HG03045 (cell line): ENCODE data around the gene KIF20A.
"Not testable (repeated sequence)": the region's sequence is repeated elsewhere in the genome, so short reads cannot be mapped to it uniquely, and the experiment has no call there.

Source experiments
- ATAC-seq: cut with Tn5 transposase; IDR thresholded peaks from one replicate; pipeline ENCODE4 v1.9.1; 2021; ENCODE audit warnings: mild to moderate bottlenecking, moderate library complexity; ENCODE audit not compliant: unreplicated experiment

Gene KIF20A

DNA sequence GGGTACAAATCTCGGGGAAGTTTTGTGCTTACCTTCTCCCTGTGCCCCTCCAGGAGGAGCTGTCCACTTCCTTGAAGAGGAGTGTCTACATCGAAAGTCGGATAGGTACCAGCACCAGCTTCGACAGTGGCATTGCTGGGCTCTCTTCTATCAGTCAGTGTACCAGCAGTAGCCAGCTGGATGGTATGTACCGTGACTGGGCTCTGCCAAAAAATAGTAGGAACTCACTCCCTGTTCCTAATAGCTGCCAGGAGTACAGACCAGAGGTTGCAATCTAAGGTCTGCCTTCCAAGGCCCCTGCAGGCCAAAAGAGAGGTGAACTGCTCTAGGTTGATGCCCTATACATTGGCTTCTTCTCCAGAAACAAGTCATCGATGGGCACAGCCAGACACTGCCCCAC is 3.9 kb downstream of the KIF20A start:
- ATAC-seq, result no peak

GRCh38 chr5:138186002-138186447 is 7.1 kb downstream of the KIF20A start:
- ATAC-seq, result no peak

- no peak for ATAC-seq
Measured at GRCh38 chr5:138188626-138189025, 9.7 kb downstream of the KIF20A start.

DNA sequence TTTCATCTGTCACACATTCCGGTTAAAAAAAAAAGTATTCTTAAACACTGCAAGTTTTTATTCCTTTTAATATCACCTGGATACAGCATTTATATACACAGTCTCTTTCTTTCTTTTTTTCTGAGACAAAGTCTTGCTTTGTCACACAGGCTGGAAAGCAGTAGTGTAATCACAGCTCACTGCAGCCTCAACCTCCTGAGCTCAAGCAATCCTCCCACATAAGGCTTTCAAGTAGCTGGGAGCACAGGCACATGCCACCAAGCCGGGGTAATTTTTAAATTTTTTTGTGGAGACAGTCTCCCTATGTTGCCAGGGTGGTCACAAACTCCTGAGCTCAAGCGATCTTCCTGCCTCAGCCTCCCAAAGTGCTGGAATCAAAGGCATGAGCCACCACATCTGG is 13.9 kb downstream of the KIF20A start:
- ATAC-seq, result no peak

- not testable (repeated sequence) for ATAC-seq
Measured at GRCh38 chr5:138193859-138194258, 14.9 kb downstream of the KIF20A start.

GRCh38 chr5:138210985-138211384 is 32.1 kb downstream of the KIF20A start:
- ATAC-seq, result no peak

DNA sequence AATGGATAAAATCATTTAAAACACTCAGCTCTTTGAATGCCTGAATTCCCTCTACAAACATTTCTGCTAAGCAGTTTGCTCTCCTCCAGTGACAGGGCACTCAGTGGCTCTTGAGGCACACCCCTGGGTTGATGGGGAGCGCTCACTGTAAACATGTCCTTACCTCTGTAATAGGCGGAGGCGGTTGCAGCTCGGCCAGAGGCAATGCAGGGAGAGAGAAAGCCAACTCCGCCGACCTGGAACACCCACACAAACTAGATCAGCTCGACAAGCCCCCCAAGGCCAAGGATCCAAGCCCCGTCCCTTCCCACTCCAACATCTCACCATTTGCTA is 33.9 kb downstream of the KIF20A start:
- ATAC-seq, result peak; percentile 26

DNA sequence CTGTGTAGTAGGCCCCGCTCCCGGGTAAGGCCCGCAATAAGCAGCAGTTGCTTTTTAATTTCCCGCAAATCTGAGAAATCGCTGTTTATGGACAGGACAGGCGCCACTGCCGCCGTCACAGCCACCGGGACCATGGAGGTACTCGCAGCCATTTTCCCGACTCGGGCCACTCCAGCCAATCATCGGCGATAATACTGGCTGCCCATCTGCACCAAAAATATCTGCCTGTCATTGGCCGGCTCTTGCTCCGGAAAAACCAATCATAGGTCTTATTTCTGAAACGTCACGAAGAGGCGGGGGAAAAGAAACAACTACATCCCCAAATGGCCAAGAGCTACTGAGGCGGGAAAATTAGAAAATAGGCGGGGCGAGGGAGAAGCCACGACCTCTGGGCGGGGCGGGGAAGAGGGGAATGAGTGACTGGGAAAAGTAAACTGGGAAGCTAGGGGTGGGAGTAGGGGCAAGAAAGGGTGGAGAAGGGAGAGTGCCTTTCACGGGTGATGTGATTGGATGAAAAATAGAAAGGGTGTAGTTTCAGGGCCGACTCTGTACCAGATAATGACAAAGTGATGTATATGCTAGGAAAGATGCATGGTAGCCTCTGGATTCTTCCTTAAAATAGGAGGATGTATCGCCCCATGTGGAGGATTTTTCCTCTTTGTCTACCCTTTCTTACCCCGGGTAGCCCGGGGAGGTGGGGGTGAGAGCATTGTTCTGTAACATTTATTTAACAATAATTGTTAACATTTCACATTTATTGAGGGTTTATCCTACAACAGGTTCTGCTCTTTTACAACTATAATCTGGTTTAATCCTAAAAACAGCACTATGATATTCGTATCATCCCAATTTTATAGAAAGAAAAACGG is 34.5 kb downstream of the KIF20A start, which contains the start of gene CDC23:
TSS of gene CDC23 (minus strand) at position 163 of the 869 bp plus-strand sequence. CDS start at position 152, 11 bp downstream.
- peak; percentile 97 for ATAC-seq

DNA sequence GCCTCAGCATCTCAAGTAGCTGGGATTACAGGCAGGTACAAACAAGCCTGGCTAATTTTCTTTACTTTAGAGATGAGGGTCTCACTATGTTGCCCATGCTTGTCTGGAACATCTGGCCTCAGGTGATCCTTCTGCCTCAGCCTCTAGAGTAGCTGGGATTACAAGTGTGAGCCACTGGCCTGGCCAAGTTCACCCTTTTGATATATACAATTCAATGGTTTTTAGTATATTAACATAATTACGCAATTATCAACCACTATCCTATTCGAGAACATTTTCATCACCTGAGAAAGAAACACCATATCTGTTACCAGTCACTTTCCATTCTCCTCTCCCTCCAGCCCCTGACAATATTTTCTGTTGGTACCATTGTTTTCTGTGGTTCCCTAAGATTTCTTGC is 37.9 kb downstream of the KIF20A start:
- no peak for ATAC-seq

DNA sequence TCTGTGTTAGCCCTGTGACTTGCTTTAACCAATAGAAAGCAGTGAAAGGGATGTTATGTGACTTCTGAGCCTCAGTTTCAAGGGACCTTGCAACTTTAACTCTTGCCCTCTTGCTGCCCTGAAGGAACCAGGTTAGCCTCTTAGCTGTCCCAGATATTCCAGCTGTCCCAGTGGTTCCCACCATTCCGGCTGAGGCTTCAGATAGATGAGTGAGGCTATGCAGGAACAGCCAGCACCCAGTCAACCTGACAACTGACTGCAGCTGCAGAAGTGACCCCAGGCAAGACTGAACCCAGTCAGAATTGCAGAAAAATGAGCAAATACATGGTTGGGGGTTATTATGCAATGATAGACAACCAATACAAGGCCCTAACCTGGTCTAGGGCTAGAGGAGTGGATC is 44.6 kb downstream of the KIF20A start:
- ATAC-seq, result no peak

GRCh38 chr5:138224712-138225111 is 45.8 kb downstream of the KIF20A start:
- no peak for ATAC-seq

- ATAC-seq, result no peak
Measured at GRCh38 chr5:138226910-138227309, 48.0 kb downstream of the KIF20A start.

GRCh38 chr5:138229387-138229786 is 50.5 kb downstream of the KIF20A start:
- no peak for ATAC-seq

DNA sequence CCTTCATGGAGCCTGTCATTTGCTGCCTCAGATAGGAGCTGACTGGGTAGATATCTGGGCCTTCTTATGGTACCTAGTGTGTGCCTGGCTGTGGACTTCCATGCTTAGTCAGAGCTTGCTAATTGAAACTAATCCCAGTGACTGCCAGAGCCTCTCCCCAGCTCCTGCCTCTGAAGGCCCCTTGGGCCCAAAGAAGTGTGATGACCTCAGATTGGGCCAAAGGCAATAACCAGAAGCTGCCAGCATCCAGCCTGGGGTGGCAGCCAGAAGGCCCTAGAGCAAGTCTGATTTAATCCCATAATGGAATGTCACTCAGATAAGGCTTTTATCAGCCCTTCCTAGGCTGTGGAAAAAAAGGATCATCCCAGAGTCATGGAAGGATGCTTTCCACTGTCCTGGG is 51.3 kb downstream of the KIF20A start:
- no peak for ATAC-seq

DNA sequence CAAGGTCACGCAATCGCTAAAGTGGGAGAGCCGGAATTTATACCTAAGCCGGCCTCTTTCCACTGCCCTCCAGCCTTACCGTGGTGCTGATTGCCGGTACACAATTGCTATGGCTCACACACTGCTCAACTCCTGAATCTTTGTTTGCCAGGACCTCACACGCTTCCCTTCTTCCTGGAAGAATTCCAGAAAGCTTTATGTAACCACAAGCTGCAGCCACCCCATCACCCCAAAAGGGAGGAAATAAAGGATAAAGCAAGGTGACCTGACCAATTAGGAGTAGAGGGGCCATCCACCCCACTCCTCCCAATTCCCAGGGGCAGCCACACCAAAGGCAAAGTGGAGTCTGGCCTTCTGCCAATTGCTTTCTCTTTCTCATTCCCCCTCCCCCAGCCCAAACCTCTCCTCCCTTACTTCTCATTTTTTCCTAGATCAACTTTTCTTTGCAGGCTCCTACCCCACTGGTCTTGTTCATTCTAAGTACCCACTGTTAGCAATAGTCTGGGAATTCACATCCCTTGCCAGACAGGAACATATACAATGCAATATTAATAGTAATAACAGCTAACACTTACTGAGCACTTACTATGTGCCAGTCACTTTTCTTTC is 52.2 kb downstream of the KIF20A start:
- ATAC-seq, result no peak

DNA sequence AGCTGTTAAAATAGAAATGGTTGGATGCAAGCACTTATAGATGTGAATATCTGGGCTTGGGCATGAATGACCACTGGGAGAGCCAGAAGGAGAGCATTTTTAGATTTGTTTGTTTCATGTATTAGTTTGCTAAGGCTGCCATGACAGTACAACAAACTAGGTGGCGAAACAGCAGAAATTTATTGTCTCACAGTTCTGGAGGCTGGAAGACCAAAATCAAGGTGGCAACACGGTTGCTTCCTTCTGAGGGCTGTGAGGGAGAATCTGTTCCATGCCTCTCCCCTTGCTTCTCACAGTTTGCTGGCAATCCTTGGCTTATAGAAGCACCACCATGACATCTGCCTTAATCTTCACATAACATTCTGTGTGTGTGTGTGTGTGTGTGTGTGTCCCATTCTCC is 54.4 kb downstream of the KIF20A start:
- no peak for ATAC-seq

GRCh38 chr5:138234651-138235050 is 55.7 kb downstream of the KIF20A start:
- ATAC-seq, result no peak
